BE2C (cell line): ENCODE measurements around the gene ANKRD62.
"Not testable (repeated sequence)": the region's sequence is repeated elsewhere in the genome, so short reads cannot be mapped to it uniquely, and the experiment has no call there.

Experiments
- DNase-seq: peaks from one replicate; pipeline ENCODE4 v3.0.0-alpha.2; 2020
- H3K27me3 ChIP-seq: fragments of 250-450 bp; sonication (Bioruptor Pico); 2 replicates; pipeline ENCODE4 v1.5.1; 2020; ENCODE audit warnings: mild to moderate bottlenecking
- H3K36me3 ChIP-seq: fragments of 250-450 bp; sonication (Bioruptor Pico); 2 replicates; pipeline ENCODE4 v1.5.1; 2020; ENCODE audit warnings: mild to moderate bottlenecking
- H3K4me1 ChIP-seq: fragments of 250-450 bp; sonication (Bioruptor Pico); 2 replicates; pipeline ENCODE4 v1.5.1; 2020
- H3K4me3 ChIP-seq: 2 replicates; pipeline ENCODE4 v1.5.1; 2011; ENCODE audit warnings: low read depth, low read length
- H3K9me3 ChIP-seq: fragments of 250-450 bp; sonication (Bioruptor Pico); 2 replicates; pipeline ENCODE4 v1.5.1; 2020
- TF ChIP-seq, protein P1 (sequence below): IDR thresholded peaks from 2 replicates; pipeline ENCODE4 v1.5.1; 2012; ENCODE audit warnings: mild to moderate bottlenecking, low read depth, low read length

Gene ANKRD62

DNA sequence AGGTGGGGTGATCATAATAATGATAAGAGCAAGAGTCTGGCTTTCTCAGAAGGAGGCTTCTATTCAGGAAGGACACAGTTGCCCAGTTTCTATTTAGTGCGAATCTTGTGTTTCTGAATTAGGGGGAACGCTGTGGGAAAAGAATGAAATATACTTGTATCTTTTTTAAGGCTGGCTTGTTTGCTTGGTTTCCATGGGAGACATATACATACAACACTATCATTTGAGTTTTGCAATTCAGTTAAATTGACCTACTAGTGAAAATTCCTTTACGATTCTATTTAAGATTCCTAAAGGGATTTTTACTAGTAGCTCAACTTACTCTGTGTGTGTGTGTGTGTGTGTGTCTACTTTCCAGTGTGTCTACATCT lies 24.7 kb upstream of the ANKRD62 start:
- Histone ChIP-seq H3K4me1 (no peaks in the 10 kb centered on the region), H3K27me3 (no peaks in the 10 kb centered on the region), H3K9me3 (no peaks in the 10 kb centered on the region), H3K4me3 (no peak overlapping the region), H3K36me3 (no peaks in the 10 kb centered on the region)
- TF ChIP-seq, protein P1, sequence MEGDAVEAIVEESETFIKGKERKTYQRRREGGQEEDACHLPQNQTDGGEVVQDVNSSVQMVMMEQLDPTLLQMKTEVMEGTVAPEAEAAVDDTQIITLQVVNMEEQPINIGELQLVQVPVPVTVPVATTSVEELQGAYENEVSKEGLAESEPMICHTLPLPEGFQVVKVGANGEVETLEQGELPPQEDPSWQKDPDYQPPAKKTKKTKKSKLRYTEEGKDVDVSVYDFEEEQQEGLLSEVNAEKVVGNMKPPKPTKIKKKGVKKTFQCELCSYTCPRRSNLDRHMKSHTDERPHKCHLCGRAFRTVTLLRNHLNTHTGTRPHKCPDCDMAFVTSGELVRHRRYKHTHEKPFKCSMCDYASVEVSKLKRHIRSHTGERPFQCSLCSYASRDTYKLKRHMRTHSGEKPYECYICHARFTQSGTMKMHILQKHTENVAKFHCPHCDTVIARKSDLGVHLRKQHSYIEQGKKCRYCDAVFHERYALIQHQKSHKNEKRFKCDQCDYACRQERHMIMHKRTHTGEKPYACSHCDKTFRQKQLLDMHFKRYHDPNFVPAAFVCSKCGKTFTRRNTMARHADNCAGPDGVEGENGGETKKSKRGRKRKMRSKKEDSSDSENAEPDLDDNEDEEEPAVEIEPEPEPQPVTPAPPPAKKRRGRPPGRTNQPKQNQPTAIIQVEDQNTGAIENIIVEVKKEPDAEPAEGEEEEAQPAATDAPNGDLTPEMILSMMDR, result no peak
- DNase-seq, result no peak

DNA sequence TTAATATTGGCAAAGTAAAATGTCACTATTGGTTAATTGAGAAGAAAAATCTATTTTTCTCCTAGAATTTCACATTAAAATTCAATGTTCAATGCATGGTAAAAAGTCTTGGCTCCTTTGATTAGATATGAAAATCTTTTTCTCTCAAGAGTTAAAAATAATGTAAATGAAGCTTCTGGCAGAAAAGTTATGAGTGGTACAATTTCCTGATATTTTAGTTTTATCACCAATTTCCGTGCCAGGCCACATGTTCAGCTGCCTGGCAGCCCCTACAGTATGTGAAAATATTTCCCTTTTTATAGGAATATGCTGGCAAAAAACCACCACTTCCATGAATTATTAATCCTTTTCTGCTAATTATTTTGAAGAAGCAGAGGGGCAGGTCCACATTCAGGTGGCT lies 22.6 kb upstream of the ANKRD62 start:
- not testable (repeated sequence) for H3K4me1 ChIP-seq, H3K9me3 ChIP-seq, DNase-seq, H3K27me3 ChIP-seq, H3K36me3 ChIP-seq, H3K4me3 ChIP-seq

- Histone ChIP-seq H3K9me3 (no peaks in the 10 kb centered on the region), H3K27me3 (no peaks in the 10 kb centered on the region), H3K4me3 (no peak overlapping the region), H3K4me1 (no peaks in the 10 kb centered on the region), H3K36me3 (no peaks in the 10 kb centered on the region)
- TF ChIP-seq, protein P1, result no peak
- DNase-seq, result no peak
Observed at GRCh38 chr18:12072996-12073395, 20.6 kb upstream of the ANKRD62 start.

DNA sequence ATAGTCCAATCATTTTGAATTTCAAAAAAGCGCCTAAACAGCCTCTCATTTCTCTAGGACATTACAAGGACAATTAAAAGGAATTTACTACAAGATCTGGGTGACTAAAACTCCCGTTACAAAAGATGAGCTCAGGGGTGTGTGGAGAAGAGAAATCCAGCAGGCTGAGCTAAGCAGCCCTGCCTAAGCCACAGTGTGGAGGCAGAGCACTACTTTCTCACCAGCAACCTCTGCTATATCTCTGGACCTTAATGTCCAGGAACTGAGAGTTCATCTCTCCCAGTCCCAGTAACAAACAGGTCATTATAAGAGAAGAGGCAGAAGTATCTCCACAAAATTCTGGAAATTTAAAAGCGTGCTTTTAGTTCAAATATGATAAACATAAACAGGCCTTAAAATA lies 18.9 kb upstream of the ANKRD62 start:
- no peaks in the 10 kb centered on the region for H3K36me3 ChIP-seq
- H3K9me3 ChIP-seq, result no peaks in the 10 kb centered on the region
- no peaks in the 10 kb centered on the region for H3K27me3 ChIP-seq
- no peak for DNase-seq
- H3K4me3 ChIP-seq, result no peak overlapping the region
- no peaks in the 10 kb centered on the region for H3K4me1 ChIP-seq
- TF ChIP-seq, protein P1, result no peak

DNA sequence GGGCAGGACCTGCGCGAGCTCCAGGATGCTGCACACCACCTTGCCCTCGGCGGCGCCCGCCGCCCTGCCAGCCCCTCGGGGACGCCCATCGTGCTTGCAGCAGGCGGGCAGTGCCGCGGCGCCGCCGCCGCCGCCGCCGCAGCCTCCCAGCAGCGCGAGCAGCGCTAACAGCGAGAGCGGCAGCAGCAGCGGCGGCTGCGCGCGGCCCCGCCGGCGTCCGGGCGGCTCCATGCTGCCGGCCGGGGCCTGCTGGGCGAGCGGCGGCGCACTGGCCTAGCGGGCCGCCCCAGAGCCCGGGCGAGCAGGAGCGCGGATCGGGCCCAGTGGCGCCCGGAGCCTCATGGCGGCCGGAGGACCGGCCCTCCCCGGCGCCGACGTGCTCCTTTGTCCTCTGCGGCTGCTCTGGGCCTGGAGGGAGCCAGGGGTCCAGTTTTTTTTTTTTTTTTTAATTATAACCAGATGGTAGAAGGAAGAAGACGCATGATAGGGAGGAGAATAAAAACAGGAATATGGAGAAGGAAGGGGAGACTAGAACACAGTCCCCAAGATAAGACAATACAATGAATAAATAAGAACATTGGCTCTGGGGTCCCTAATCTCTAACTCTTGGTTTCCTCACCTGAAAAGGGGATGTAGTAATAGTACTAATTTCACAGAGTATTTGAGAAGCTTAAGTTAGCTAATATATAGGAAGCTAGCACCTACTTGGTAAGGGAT lies 17.1 kb upstream of the ANKRD62 start:
- no peaks in the 10 kb centered on the region for H3K9me3 ChIP-seq
- DNase-seq, result no peak
- no peak overlapping the region for H3K4me3 ChIP-seq

DNA sequence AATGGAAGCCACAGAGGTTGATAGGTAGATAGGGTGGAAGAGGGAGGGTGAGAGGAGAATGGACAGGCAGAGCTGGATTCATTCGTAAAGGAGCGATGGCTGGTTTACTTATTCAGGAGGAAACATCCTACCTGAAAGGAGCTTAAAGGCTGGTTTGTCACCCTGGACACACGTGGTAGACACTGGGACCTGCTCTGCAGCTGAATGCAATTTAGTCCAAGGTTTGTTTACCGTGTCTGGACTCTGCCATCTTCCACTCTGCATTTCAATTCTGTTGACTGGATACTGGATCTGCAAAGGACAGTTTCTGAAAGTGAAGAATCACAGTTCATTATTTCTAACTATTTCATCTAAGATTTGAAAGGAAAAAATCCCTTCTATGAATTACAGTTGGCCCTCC lies 15.6 kb upstream of the ANKRD62 start:
- not testable (repeated sequence) for H3K27me3 ChIP-seq, H3K36me3 ChIP-seq, DNase-seq, H3K9me3 ChIP-seq, H3K4me1 ChIP-seq, H3K4me3 ChIP-seq

More for the DNA sequence above, 17.1 kb upstream of the ANKRD62 start:
- TF ChIP-seq, protein P1, result no peak
- H3K36me3 ChIP-seq, result no peaks in the 10 kb centered on the region
- H3K4me1 ChIP-seq, result no peaks in the 10 kb centered on the region
- no peaks in the 10 kb centered on the region for H3K27me3 ChIP-seq

- no peaks in the 10 kb centered on the region for H3K36me3 ChIP-seq
- no peaks in the 10 kb centered on the region for H3K27me3 ChIP-seq
- TF ChIP-seq, protein P1, result no peak
- H3K4me3 ChIP-seq, result no peak overlapping the region
- DNase-seq, result no peak
- H3K4me1 ChIP-seq, result no peaks in the 10 kb centered on the region
- no peaks in the 10 kb centered on the region for H3K9me3 ChIP-seq
Observed at GRCh38 chr18:12079491-12080237, 14.0 kb upstream of the ANKRD62 start.
